Suppressor macrophage treated with lipopolysaccharide for 1 hour (primary cell): ENCODE measurements around the gene TKTL1.
"Not testable (repeated sequence)": the region's sequence is repeated elsewhere in the genome, so short reads cannot be mapped to it uniquely, and the experiment has no call there.

Experiments
- DNase-seq, 3 donors: peaks; one replicate each; pipeline ENCODE4 v3.0.0-alpha.2; 2020 to 2022

The TKTL1 gene

GRCh38 chrX:154295664-154296310 lies at the start of gene TKTL1:
TSS of gene TKTL1 (plus strand) at chrX:154295795. CDS start at chrX:154295860, 65 bp downstream.
- no peak for DNase-seq

GRCh38 chrX:154247377-154248045 lies 48.1 kb upstream of the TKTL1 start:
- DNase-seq = not testable (repeated sequence)

- DNase-seq = not testable (repeated sequence)
Observed at GRCh38 chrX:154248076-154248475, 47.5 kb upstream of the TKTL1 start.

GRCh38 chrX:154257282-154257681 lies 38.3 kb upstream of the TKTL1 start, which contains the start of gene OPN1MW3:
TSS of gene OPN1MW3 (plus strand) at chrX:154257582. CDS start at chrX:154257620, 38 bp downstream.
- DNase-seq = not testable (repeated sequence)

GRCh38 chrX:154258711-154259110 lies 36.9 kb upstream of the TKTL1 start:
- not testable (repeated sequence) for DNase-seq

GRCh38 chrX:154263072-154263471 lies 32.5 kb upstream of the TKTL1 start:
- not testable (repeated sequence) for DNase-seq

GRCh38 chrX:154269245-154269644 lies 26.4 kb upstream of the TKTL1 start:
- DNase-seq = not testable (repeated sequence)

GRCh38 chrX:154284489-154285338 lies 10.9 kb upstream of the TKTL1 start:
- DNase-seq = not testable (repeated sequence)

GRCh38 chrX:154286406-154286805 lies 9.2 kb upstream of the TKTL1 start:
- not testable (repeated sequence) for DNase-seq

GRCh38 chrX:154294791-154295574 lies 612 bp upstream of the TKTL1 start, which contains the start of gene TEX28:
TSS of gene TEX28 (minus strand) at chrX:154295124. CDS start at chrX:154292117, 3,007 bp downstream.
- DNase-seq = no peak

- no peak for DNase-seq
Observed at GRCh38 chrX:154296731-154297130, 1.1 kb downstream of the TKTL1 start.

- DNase-seq = no peak
Observed at GRCh38 chrX:154298312-154298711, 2.7 kb downstream of the TKTL1 start.

- peak; percentile 71 to 83 (median 80) for DNase-seq
Observed at GRCh38 chrX:154300816-154301215, 5.2 kb downstream of the TKTL1 start.

- not testable (repeated sequence) for DNase-seq
Observed at GRCh38 chrX:154302998-154303397, 7.4 kb downstream of the TKTL1 start.

- DNase-seq = no peak
Observed at GRCh38 chrX:154303476-154303875, 7.9 kb downstream of the TKTL1 start.

GRCh38 chrX:154304846-154305245 lies 9.3 kb downstream of the TKTL1 start:
- no peak for DNase-seq

GRCh38 chrX:154305541-154306205 lies 10.1 kb downstream of the TKTL1 start:
- peak; percentile 47 to 53 (median 52) for DNase-seq

- no peak for DNase-seq
Observed at GRCh38 chrX:154307202-154307601, 11.6 kb downstream of the TKTL1 start.

- DNase-seq = peak; percentile 71 to 79 (median 77)
Observed at GRCh38 chrX:154308108-154308946, 12.7 kb downstream of the TKTL1 start.

- DNase-seq = no peak
Observed at GRCh38 chrX:154309041-154309775, 13.6 kb downstream of the TKTL1 start.
